GM12801 (cell line): ENCODE measurements around the gene NT5E.

Experiments
- CTCF ChIP-seq: IDR thresholded peaks from one replicate; pipeline ENCODE4 v1.5.1; 2011; ENCODE audit warnings: control low read depth; ENCODE audit not compliant: insufficient read length; ENCODE audit errors: extremely low read depth

NT5E gene

GRCh38 chr6:85416766-85417165 is 33.1 kb upstream of the NT5E start:
- no peak for TF ChIP-seq CTCF

GRCh38 chr6:85417336-85417735 is 32.5 kb upstream of the NT5E start:
- no peak for TF ChIP-seq CTCF

GRCh38 chr6:85418059-85418458 is 31.8 kb upstream of the NT5E start:
- no peak for TF ChIP-seq CTCF

GRCh38 chr6:85419046-85419759 is 30.7 kb upstream of the NT5E start:
- no peak for TF ChIP-seq CTCF

- TF ChIP-seq CTCF = no peak
These were observed 29.3 kb upstream of the NT5E start for GRCh38 chr6:85420551-85420950.

- no peak for TF ChIP-seq CTCF
These were observed 28.7 kb upstream of the NT5E start for GRCh38 chr6:85421181-85421580.

GRCh38 chr6:85421972-85422371 is 27.9 kb upstream of the NT5E start:
- no peak for TF ChIP-seq CTCF
